ENCODE data around the gene ADM5. TPM values are rescaled to one million over a fixed set of nuclear protein-coding genes. Genes with fewer than 3 reads are reported as not detected.

Gene ADM5
- total RNA-seq, 4 donors from 2014 or later: 0.38 to 2.7 (median 0.45) TPM; not detected in 1

- no peaks in the 10 kb centered on the region for H3K9me3 ChIP-seq
- H3K4me3 ChIP-seq (replicated peaks in 1 of 3): no peak overlapping the region
- no peaks in the 10 kb centered on the region for H3K27me3 ChIP-seq
- WGBS, 2 donors: 90 to 96% methylated on average over 17 to 19 of the region's 19 CpGs
- no peak overlapping the region for H3K27ac ChIP-seq
- intact Hi-C loops (cut with DNase I): no loop called here
- H3K36me3 ChIP-seq: peaks cover 42 to 49% of the 10 kb centered on the region in 2 donors
- H3K4me1 ChIP-seq: peaks cover 9 to 23% of the 10 kb centered on the region in 2 donors
- TF ChIP-seq, protein P1, sequence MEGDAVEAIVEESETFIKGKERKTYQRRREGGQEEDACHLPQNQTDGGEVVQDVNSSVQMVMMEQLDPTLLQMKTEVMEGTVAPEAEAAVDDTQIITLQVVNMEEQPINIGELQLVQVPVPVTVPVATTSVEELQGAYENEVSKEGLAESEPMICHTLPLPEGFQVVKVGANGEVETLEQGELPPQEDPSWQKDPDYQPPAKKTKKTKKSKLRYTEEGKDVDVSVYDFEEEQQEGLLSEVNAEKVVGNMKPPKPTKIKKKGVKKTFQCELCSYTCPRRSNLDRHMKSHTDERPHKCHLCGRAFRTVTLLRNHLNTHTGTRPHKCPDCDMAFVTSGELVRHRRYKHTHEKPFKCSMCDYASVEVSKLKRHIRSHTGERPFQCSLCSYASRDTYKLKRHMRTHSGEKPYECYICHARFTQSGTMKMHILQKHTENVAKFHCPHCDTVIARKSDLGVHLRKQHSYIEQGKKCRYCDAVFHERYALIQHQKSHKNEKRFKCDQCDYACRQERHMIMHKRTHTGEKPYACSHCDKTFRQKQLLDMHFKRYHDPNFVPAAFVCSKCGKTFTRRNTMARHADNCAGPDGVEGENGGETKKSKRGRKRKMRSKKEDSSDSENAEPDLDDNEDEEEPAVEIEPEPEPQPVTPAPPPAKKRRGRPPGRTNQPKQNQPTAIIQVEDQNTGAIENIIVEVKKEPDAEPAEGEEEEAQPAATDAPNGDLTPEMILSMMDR (IDR thresholded peaks at IDR 0.05): no peak
- TF ChIP-seq POLR2A (IDR thresholded peaks at IDR 0.05): no peak
- no peak for DNase-seq
Observed at GRCh38 chr19:49681830-49682229, 7.6 kb upstream of the ADM5 start.

DNA sequence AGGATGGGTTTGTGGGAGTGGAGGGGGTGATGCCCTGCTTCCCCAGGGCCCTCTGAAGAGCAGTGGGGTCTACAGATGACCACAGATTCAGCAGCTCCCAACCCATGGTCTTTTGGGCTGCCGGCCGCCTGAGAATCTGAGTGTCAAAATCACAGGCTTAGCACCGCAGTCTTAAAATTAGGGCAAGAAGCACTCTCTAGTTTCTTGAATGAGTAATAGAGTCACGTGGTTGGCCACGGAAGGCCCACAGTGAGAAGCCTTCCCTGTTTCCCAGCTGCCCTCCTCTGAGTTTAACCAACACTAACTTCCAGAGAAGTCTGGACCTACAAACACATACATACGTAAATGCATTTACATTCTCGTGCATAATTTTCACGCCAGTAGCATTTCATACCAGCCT, 7.1 kb upstream of the ADM5 start:
- WGBS, 2 donors: 90 to 92% methylated on average over 8 of the region's 8 CpGs
- TF ChIP-seq, protein P1 (IDR thresholded peaks at IDR 0.05): no peak
- no peak for TF ChIP-seq POLR2A (IDR thresholded peaks at IDR 0.05)
- Histone ChIP-seq H3K27ac (no peak overlapping the region), H3K27me3 (no peaks in the 10 kb centered on the region), H3K4me3 (replicated peaks in 1 of 3) (no peak overlapping the region), H3K36me3 (peaks cover 42 to 54% of the 10 kb centered on the region in 2 donors), H3K9me3 (no peaks in the 10 kb centered on the region), H3K4me1 (peaks cover 9 to 23% of the 10 kb centered on the region in 2 donors)
- DNase-seq: no peak
- intact Hi-C loops (cut with DNase I): no loop called here

- no peak for DNase-seq
- Histone ChIP-seq H3K4me1 (peaks cover 0 to 13% of the 10 kb centered on the region in 2 donors), H3K27ac (no peak overlapping the region), H3K27me3 (no peaks in the 10 kb centered on the region), H3K9me3 (no peaks in the 10 kb centered on the region), H3K4me3 (replicated peaks in 1 of 3) (no peak overlapping the region), H3K36me3 (peaks cover 42 to 60% of the 10 kb centered on the region in 2 donors)
- TF ChIP-seq, protein P1 (IDR thresholded peaks at IDR 0.05): no peak
- no peak for TF ChIP-seq POLR2A (IDR thresholded peaks at IDR 0.05)
- intact Hi-C loops (cut with DNase I): no loop called here
- WGBS, 2 donors: 87 to 92% methylated on average over 13 to 18 of the region's 18 CpGs
Observed at GRCh38 chr19:49683814-49684250, 5.6 kb upstream of the ADM5 start.

DNA sequence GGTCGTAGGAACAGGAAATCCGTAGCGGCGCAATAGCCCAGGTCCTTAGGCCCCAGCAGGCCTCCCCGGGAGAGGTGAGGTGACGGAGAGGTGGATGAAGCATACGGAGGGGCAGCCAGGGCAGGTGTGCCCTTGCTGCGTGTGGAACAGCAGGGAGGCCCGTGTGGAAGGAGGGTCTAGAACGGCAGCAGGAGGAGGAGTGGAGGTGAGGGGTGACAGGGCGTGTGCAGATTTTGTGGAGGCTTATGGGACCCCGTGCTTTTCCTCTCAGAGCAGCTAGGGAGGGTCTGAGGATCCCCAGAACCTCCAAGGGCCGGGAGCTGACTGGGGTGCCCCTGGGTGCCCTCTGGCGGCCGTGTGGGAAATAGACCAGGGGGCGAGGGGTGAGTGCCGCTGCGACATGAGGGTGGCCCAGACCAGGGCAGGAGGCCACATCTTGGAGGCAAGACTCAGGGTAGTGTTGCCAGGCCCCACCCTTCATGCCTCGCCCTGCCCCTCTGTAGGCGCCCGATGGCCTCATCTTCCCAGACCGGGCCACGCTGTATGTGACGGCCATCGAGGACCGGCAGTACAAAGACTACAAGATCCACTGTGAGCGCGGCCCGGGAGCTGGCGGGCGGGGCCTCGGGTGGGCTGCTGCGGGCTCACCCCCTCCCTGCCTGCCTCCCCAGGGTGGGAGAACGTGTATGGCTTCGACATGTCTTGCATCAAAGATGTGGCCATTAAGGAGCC, 5.0 kb upstream of the ADM5 start:
- no peak overlapping the region for H3K27ac ChIP-seq
- no peaks in the 10 kb centered on the region for H3K9me3 ChIP-seq
- peaks cover 0 to 14% of the 10 kb centered on the region in 2 donors for H3K4me1 ChIP-seq
- TF ChIP-seq, protein P1 (IDR thresholded peaks at IDR 0.05): no peak
- TF ChIP-seq POLR2A (IDR thresholded peaks at IDR 0.05): no peak
- peaks cover 42 to 60% of the 10 kb centered on the region in 2 donors for H3K36me3 ChIP-seq
- no peak for DNase-seq
- H3K4me3 ChIP-seq (replicated peaks in 1 of 3): no peak overlapping the region
- intact Hi-C loops (cut with DNase I): no loop called here
- 85% methylated on average over 29 to 34 of the region's 35 CpGs for WGBS, 2 donors
- H3K27me3 ChIP-seq: no peaks in the 10 kb centered on the region

DNA sequence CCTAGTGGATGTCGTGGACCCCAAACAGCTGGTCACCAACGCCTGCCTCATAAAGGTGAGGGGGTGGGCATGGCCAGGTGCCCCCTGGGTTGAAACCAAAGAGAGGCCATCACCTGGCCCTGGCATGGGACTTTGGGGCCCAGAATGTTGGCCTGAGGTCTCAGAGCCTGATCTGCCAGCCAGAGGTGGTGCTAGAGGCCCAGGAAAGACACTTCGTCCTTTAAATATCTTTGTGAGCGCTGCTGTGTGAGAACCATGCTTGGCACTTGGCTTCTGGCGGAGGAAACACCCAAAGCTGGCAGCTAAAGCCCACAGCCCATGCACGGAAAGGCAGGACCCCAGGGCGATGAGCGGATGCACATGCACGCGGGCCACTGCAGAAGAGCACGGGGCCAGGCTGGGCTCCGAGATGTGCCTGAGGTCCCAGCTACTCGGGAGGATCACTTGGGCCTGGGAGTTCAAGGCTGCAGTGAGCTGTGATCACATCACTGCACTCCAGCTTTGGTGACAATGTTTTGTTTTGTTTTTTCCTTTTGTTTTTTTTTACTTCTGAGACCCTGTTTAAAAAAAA, 4.3 kb upstream of the ADM5 start:
- H3K9me3 ChIP-seq: no peaks in the 10 kb centered on the region
- H3K27me3 ChIP-seq: no peaks in the 10 kb centered on the region
- intact Hi-C loops (cut with DNase I): no loop called here
- peaks cover 0 to 18% of the 10 kb centered on the region in 2 donors for H3K4me1 ChIP-seq
- DNase-seq: no peak
- no peak overlapping the region for H3K4me3 ChIP-seq (replicated peaks in 1 of 3)
- WGBS, 2 donors: 88 to 90% methylated on average over 12 to 13 of the region's 13 CpGs
- no peak for TF ChIP-seq POLR2A (IDR thresholded peaks at IDR 0.05)
- TF ChIP-seq, protein P1 (IDR thresholded peaks at IDR 0.05): no peak
- H3K36me3 ChIP-seq: peaks cover 42 to 60% of the 10 kb centered on the region in 2 donors
- no peak overlapping the region for H3K27ac ChIP-seq

Measured in thyroid gland (tissue), 4 donors.